ENCODE measurements around the gene ADAP1. TPM values are rescaled to one million over a fixed set of nuclear protein-coding genes. Genes with fewer than 3 reads are reported as not detected.

ADAP1 gene
- total and polyA plus RNA-seq, 2 of the 13 experiments (the other 11 are each of a cell fraction or from before 2014, with no cell fraction given), result 10.5 to 24.6 TPM

GRCh38 chr7:953547-954327 is 743 bp downstream of the ADAP1 start (continued):
- TF ChIP-seq HNF4G (IDR thresholded peaks at IDR 0.05; ENCODE audit: borderline replicate concordance, low read depth, low read length) (no peak), HNF4G (CRISPR knock-in tag; IDR thresholded peaks at IDR 0.05; ENCODE audit: borderline replicate concordance, low read depth) (no peak), ZC3H4 (CRISPR knock-in tag; IDR thresholded peaks at IDR 0.05; ENCODE audit: borderline replicate concordance) (no peak), ZBTB14 (CRISPR knock-in tag; IDR thresholded peaks at IDR 0.05) (no peak), ELF1 (CRISPR knock-in tag; IDR thresholded peaks at IDR 0.05) (no peak), ZNF256 (CRISPR knock-in tag; conservative IDR thresholded peaks at IDR 0.05) (no peak), FOXK1 (CRISPR knock-in tag; IDR thresholded peaks at IDR 0.05; ENCODE audit: borderline replicate concordance, low read depth) (no peak), NFE2L1 (CRISPR knock-in tag; IDR thresholded peaks at IDR 0.05; ENCODE audit: borderline replicate concordance) (no peak), LBX2 (CRISPR knock-in tag; IDR thresholded peaks at IDR 0.05; ENCODE audit: borderline replicate concordance) (no peak), PAX8 (CRISPR knock-in tag; IDR thresholded peaks at IDR 0.05; ENCODE audit: borderline replicate concordance) (no peak), FOXM1 (CRISPR knock-in tag; IDR thresholded peaks at IDR 0.05) (no peak), MTA3 (CRISPR knock-in tag; IDR thresholded peaks at IDR 0.05) (no peak), AHR (CRISPR knock-in tag; IDR thresholded peaks at IDR 0.05) (no peak), ZNF232 (CRISPR knock-in tag; IDR thresholded peaks at IDR 0.05; ENCODE audit: borderline replicate concordance) (no peak), NFYC (CRISPR knock-in tag; IDR thresholded peaks at IDR 0.05) (no peak), MTA1 (CRISPR knock-in tag; IDR thresholded peaks at IDR 0.05; ENCODE audit: borderline replicate concordance) (no peak), ZNF124 (CRISPR knock-in tag; IDR thresholded peaks at IDR 0.05) (no peak), THYN1 (CRISPR knock-in tag; IDR thresholded peaks at IDR 0.05; ENCODE audit: borderline replicate concordance, low read depth) (no peak), ZNF468 (CRISPR knock-in tag; IDR thresholded peaks at IDR 0.05) (no peak), ZNF382 (CRISPR knock-in tag; IDR thresholded peaks at IDR 0.05; ENCODE audit: borderline replicate concordance) (no peak), ZFYVE20 (CRISPR knock-in tag; IDR thresholded peaks at IDR 0.05; ENCODE audit: borderline replicate concordance, low read depth) (no peak), EEA1 (CRISPR knock-in tag; IDR thresholded peaks at IDR 0.05; ENCODE audit: borderline replicate concordance) (no peak), NCOR1 (IDR thresholded peaks at IDR 0.05; ENCODE audit: borderline replicate concordance, low read length) (no peak), MLLT10 (CRISPR knock-in tag; IDR thresholded peaks at IDR 0.05) (no peak), KDM5B (CRISPR knock-in tag; IDR thresholded peaks at IDR 0.05; ENCODE audit: borderline replicate concordance) (0 out of 2 replicates have a peak, but pooled peaks have one; percentile 79), TBX2 (CRISPR knock-in tag; IDR thresholded peaks at IDR 0.05; ENCODE audit: borderline replicate concordance) (peak; percentile 19; the same call in 1 of the 2 replicates)
- TF ChIP-seq, protein P1, sequence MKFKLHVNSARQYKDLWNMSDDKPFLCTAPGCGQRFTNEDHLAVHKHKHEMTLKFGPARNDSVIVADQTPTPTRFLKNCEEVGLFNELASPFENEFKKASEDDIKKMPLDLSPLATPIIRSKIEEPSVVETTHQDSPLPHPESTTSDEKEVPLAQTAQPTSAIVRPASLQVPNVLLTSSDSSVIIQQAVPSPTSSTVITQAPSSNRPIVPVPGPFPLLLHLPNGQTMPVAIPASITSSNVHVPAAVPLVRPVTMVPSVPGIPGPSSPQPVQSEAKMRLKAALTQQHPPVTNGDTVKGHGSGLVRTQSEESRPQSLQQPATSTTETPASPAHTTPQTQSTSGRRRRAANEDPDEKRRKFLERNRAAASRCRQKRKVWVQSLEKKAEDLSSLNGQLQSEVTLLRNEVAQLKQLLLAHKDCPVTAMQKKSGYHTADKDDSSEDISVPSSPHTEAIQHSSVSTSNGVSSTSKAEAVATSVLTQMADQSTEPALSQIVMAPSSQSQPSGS (CRISPR knock-in tag; IDR thresholded peaks at IDR 0.05), result peak; percentile 31; the same call in 1 of the 2 replicates
- TF ChIP-seq, protein P2, sequence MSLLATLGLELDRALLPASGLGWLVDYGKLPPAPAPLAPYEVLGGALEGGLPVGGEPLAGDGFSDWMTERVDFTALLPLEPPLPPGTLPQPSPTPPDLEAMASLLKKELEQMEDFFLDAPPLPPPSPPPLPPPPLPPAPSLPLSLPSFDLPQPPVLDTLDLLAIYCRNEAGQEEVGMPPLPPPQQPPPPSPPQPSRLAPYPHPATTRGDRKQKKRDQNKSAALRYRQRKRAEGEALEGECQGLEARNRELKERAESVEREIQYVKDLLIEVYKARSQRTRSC (CRISPR knock-in tag; IDR thresholded peaks at IDR 0.05; ENCODE audit: low read depth), result no peak
